GM12878 (cell line): ENCODE results near the gene UPP2. TPM values are rescaled to one million over a fixed set of nuclear protein-coding genes. Genes with fewer than 3 reads are reported as not detected.

Experiments used
- ATAC-seq: fragments of 200-7000 bp; cut with Tn5 transposase; 3 replicates; pipeline ENCODE4 v1.9.1; 2020; ENCODE audit warnings: mild to moderate bottlenecking, moderate library complexity
- BruUV-seq: library from RNA; stranded (reverse); fragments of 400-500 nt; replicated peaks from 2 replicates; lab custom pipeline; 2021; lab: Mats Ljungman, UMichigan
- CTCF ChIA-PET: fragments of 300-600 bp; sonication (Branson Sonifier 250); formaldehyde crosslinking; extraction: SDS; loops from one replicate; lab custom pipeline; 2021; ENCODE audit warnings: inconsistent platforms; lab: Yijun Ruan, JAX
- POLR2A ChIA-PET: fragments of 350-600 bp; formaldehyde crosslinking; extraction: SDS; loops from one replicate; lab custom pipeline; 2021; ENCODE audit warnings: inconsistent platforms; lab: Charles Lee
- RAD21 ChIA-PET: fragments of 300-600 bp; sonication (Branson Sonifier 250); formaldehyde crosslinking; loops from one replicate; lab custom pipeline; 2023; ENCODE audit warnings: antibody characterized with exemption; ENCODE audit not compliant: unreplicated experiment; lab: Charles Lee
- SMC1A ChIA-PET: fragments of 300-600 bp; sonication (Branson Sonifier 250); formaldehyde crosslinking; loops from one replicate; lab custom pipeline; 2023; ENCODE audit not compliant: unreplicated experiment, uncharacterized antibody; lab: Charles Lee
- DNase-seq: peaks from one replicate; pipeline ENCODE4 v3.0.0-alpha.2; 2011; ENCODE audit warnings: low read depth, low spot score
- FAIRE-seq: peaks from 3 replicates; lab custom pipeline; 2011; peaks lifted over from hg19 to GRCh38; lab: Jason Lieb, UNC
- H2AFZ ChIP-seq: 2 replicates; pipeline ENCODE4 v1.6.0; 2011; ENCODE audit warnings: low read depth, low read length, control low read depth; ENCODE audit not compliant: control insufficient read depth
- H3K27ac ChIP-seq: 2 replicates; pipeline ENCODE4 v1.5.1; 2011; ENCODE audit warnings: control low read depth; ENCODE audit not compliant: control insufficient read depth, insufficient read depth
- H3K27me3 ChIP-seq, 2 experiments: replicated peaks in 1 of 2; 2 replicates each; pipeline versions ENCODE4 v1.6.0 to v1.6.1; 2011; ENCODE audit warnings: low read length in 1 of 2; ENCODE audit not compliant: control insufficient read depth in 2 of 2, insufficient read depth in 2 of 2
- H3K36me3 ChIP-seq, 2 experiments: 2 replicates each; pipeline ENCODE4 v1.5.1; 2011; ENCODE audit warnings: low read length in 1 of 2; ENCODE audit not compliant: control insufficient read depth in 2 of 2, insufficient read depth in 2 of 2
- H3K4me1 ChIP-seq: 2 replicates; pipeline ENCODE4 v1.6.1; 2011; ENCODE audit warnings: mild to moderate bottlenecking, low read length, moderate library complexity, mixed read lengths; ENCODE audit not compliant: control insufficient read depth, insufficient read depth
- H3K4me2 ChIP-seq: 2 replicates; pipeline ENCODE4 v1.6.0; 2011; ENCODE audit warnings: control low read depth; ENCODE audit not compliant: control insufficient read depth, insufficient read depth
- H3K4me3 ChIP-seq: fragments of 200-600 bp; sonication (generic); 2 replicates; pipeline ENCODE4 v1.5.1; 2016
- H3K79me2 ChIP-seq: 2 replicates; pipeline ENCODE4 v1.6.0; 2011; ENCODE audit warnings: low read length; ENCODE audit not compliant: control insufficient read depth, insufficient read depth
- H3K9ac ChIP-seq: 2 replicates; pipeline ENCODE4 v1.8.0; 2011; ENCODE audit warnings: low read length, control low read depth, mixed read lengths; ENCODE audit not compliant: control insufficient read depth, insufficient read depth
- H3K9me3 ChIP-seq: replicated peaks from 3 replicates; pipeline ENCODE4 v1.5.1; 2011; ENCODE audit warnings: mild to moderate bottlenecking, low read length; ENCODE audit not compliant: control insufficient read depth, insufficient read depth
- H4K20me1 ChIP-seq: 2 replicates; pipeline ENCODE4 v1.6.0; 2011; ENCODE audit not compliant: control insufficient read depth, insufficient read depth
- BHLHE40 ChIP-seq, 2 experiments: fragments of 450-650 bp in 1 of 2; IDR thresholded peaks; 2 replicates each; pipeline ENCODE4 v1.6.1; 2011 to 2017; ENCODE audit warnings: low read depth in 2 of 2, borderline replicate concordance in 1 of 2, improper control_type of control experiment in 1 of 2, low read length in 1 of 2, mild to moderate bottlenecking in 1 of 2
- HDAC2 ChIP-seq: fragments of 200-600 bp; sonication (generic); IDR thresholded peaks from 2 replicates; pipeline ENCODE4 v1.6.1; 2017
- HDGF ChIP-seq: fragments of 450-650 bp; IDR thresholded peaks from 2 replicates; pipeline ENCODE4 v1.6.1; 2016; ENCODE audit warnings: antibody characterized with exemption
- KAT2A ChIP-seq: conservative IDR thresholded peaks from 2 replicates; pipeline ENCODE4 v1.6.1; 2011; ENCODE audit warnings: low read depth, low read length; ENCODE audit not compliant: control insufficient read depth
- KDM1A ChIP-seq: fragments of 200-600 bp; sonication (generic); IDR thresholded peaks from 2 replicates; pipeline ENCODE4 v1.6.1; 2016; ENCODE audit warnings: borderline replicate concordance
- LARP7 ChIP-seq: fragments of 450-650 bp; IDR thresholded peaks from 2 replicates; pipeline ENCODE4 v1.6.1; 2017; ENCODE audit warnings: mild to moderate bottlenecking
- NR2F1 ChIP-seq: fragments of 450-650 bp; conservative IDR thresholded peaks from 2 replicates; pipeline ENCODE4 v1.6.1; 2017; ENCODE audit warnings: mild to moderate bottlenecking
- RFX5 ChIP-seq: IDR thresholded peaks from 2 replicates; pipeline ENCODE4 v1.6.1; 2011; ENCODE audit warnings: low read depth, low read length, improper control_type of control experiment
- RUNX3 ChIP-seq: IDR thresholded peaks from 2 replicates; pipeline ENCODE4 v1.6.1; 2012; ENCODE audit warnings: low read length, inconsistent platforms
- YY1 ChIP-seq: IDR thresholded peaks from 2 replicates; pipeline ENCODE4 v1.6.1; 2011; ENCODE audit warnings: low read depth, mild to moderate bottlenecking, low read length
- ZNF207 ChIP-seq: fragments of 450-650 bp; IDR thresholded peaks from 2 replicates; pipeline ENCODE4 v1.6.1; 2014; ENCODE audit warnings: antibody characterized with exemption, mild to moderate bottlenecking, borderline replicate concordance
- WGBS: methylation state at CpG from one replicate; pipeline ENCODE4 v1.1.6; 2016; ENCODE audit warnings: low lambda C conversion rate; ENCODE audit not compliant: insufficient replicate concordance, insufficient coverage; ENCODE audit errors: missing lambda C conversion rate; 5-methylcytosine and 5-hydroxymethylcytosine counted together
- in situ Hi-C: fragments of 300-500 bp; cut with MboI; formaldehyde crosslinking; loops from 9 replicates; pipeline ENCODE4 v1.14.3; 2018; ENCODE audit warnings: mixed read lengths
- intact Hi-C: fragments of 100-400 bp; cut with micrococcal nuclease; formaldehyde crosslinking; loops from one replicate; pipeline ENCODE4 v1.14.2; 2022; ENCODE audit not compliant: unreplicated experiment
- polyA plus RNA-seq, 11 experiments: library from polyadenylated mRNA; depleted of rRNA in 4 of 11; unstranded in 6 of 11; stranded (reverse) in 5 of 11; fragments of >200 nt; fragmentation: Nextera tagmentation in 4 of 11; fragmentation: Illumina TruSeq in 1 of 11; extraction: Ambion mirVana in 4 of 11; extraction: Trizol in 1 of 11; gene quantifications; 1 replicate in 1 of 11; 2 replicates in 10 of 11; pipeline versions ENCODE4 v1.2.1 to v1.2.3, GENCODE V29; 2011 to 2016; ENCODE audit warnings: inconsistent platforms in 2 of 11, missing spikeins in 2 of 11, low read depth in 1 of 11
- total RNA-seq, 4 experiments: library from RNA; depleted of rRNA in 3 of 4; stranded (reverse); fragments of >200 nt in 3 of 4; fragmentation: Illumina TruSeq in 1 of 4; extraction: Trizol in 1 of 4; gene quantifications; 2 replicates each; pipeline versions ENCODE4 v1.2.1 to v1.2.3, GENCODE V29; 2013 to 2021
- TF ChIP-seq, protein P1 (sequence below): IDR thresholded peaks from 2 replicates; pipeline ENCODE4 v1.6.1; 2012; ENCODE audit warnings: low read length, inconsistent platforms

UPP2 gene
- total and polyA plus RNA-seq, 10 of the 15 experiments (the other 5 are each of a cell fraction or from before 2014, with no cell fraction given) = not detected

DNA sequence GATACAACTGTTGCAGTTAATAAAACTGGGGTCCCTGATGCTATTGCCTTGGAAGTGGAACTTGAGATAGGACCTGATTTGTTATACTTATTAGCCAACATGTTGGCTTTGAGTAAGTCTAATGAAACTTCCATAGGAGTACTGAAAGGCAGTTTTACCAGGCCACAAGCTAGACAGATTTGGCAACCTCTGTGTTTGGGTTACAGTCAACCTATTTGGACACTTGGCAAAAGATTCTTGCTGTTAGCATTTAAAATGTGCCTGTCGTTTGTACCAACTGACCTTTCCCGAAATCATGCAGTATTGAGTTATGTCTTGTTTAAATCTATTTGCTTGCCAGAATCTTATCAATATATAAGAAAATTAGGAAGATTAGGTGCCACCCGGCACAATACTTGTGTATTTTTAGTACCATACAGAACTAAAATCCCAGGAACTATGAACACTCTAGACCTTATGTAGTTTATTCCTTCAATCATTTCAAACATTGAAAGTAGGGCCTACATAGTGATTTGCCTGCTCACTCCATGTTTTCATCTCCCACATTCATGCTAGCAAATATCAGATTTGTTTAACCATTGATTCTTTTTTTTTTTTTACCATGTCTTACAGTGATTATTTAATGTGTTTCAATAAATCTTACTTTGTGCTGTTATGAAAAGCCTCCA is 35.5 kb upstream of the UPP2 start (continued):
- TF ChIP-seq KDM1A (no peak), LARP7 (no peak), ZNF207 (no peak), HDGF (no peak), HDAC2 (no peak), YY1 (no peak), KAT2A (no peak), RUNX3 (no peak)
- TF ChIP-seq, protein P1, sequence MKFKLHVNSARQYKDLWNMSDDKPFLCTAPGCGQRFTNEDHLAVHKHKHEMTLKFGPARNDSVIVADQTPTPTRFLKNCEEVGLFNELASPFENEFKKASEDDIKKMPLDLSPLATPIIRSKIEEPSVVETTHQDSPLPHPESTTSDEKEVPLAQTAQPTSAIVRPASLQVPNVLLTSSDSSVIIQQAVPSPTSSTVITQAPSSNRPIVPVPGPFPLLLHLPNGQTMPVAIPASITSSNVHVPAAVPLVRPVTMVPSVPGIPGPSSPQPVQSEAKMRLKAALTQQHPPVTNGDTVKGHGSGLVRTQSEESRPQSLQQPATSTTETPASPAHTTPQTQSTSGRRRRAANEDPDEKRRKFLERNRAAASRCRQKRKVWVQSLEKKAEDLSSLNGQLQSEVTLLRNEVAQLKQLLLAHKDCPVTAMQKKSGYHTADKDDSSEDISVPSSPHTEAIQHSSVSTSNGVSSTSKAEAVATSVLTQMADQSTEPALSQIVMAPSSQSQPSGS = no peak

DNA sequence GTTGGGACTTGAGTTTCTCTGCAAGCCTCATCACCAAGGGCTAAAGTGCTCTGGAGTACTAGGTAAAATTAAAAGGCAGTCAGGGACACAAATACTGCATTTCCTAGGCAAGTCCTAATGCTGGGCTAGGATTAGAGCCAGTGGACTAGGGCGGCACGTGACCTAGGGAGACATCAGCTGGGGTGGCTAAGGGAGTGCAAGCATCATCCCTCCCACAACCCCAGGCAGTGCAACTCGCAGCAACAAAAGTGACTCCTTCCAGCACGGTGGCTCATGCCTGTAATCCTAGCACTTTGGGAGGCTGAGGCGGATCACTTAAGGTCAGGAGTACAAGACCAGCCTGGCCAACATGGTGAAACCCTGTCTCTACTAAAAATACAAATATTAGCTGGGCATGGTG is 30.7 kb upstream of the UPP2 start:
- Histone ChIP-seq H3K9ac (no peak overlapping the region), H3K79me2 (no peaks in the 10 kb centered on the region), H3K36me3 (no peaks in the 10 kb centered on the region), H3K27ac (no peak overlapping the region), H3K4me1 (no peaks in the 10 kb centered on the region), H3K4me3 (no peak overlapping the region), H3K27me3 (no peaks in the 10 kb centered on the region), H3K9me3 (no peaks in the 10 kb centered on the region), H2AFZ (no peak overlapping the region), H4K20me1 (no peaks in the 10 kb centered on the region), H3K4me2 (no peak overlapping the region)
- intact Hi-C loops (no loop called here), in situ Hi-C loops (no loop called here)
- ChIA-PET CTCF (no interaction called here), RAD21 (no interaction called here), SMC1A (interaction anchor here (0.6 kb wide), 1 partner anchor 527 kb away, joined by 3 read pairs; no protein-coding TSS in a partner anchor), POLR2A (no interaction called here)
- FAIRE-seq = no peak
- ATAC-seq = no peak
- no TSS peak for BruUV-seq
- 27% methylated on average over 5 of the region's 5 CpGs for WGBS
- no peak for DNase-seq
- TF ChIP-seq RFX5 (no peak), BHLHE40 (IDR thresholded peaks at IDR 0.05; ENCODE audit: borderline replicate concordance in 1 of 2, low read depth in 2 of 2, low read length in 1 of 2) (0 out of 4 replicates have a peak, but pooled peaks of 1 of the 2 experiments have one; percentile 9), NR2F1 (no peak)
